HepG2 (cell line): ENCODE data around the gene AHSP. TPM values are rescaled to one million over a fixed set of nuclear protein-coding genes. Genes with fewer than 3 reads are reported as not detected.
A peak's percentile ranks its signal among the peaks of the same experiment; 100 is the strongest.

Source experiments
- AGO2 ChIP-seq: fragments of 200-400 bp; formaldehyde crosslinking; optimal IDR thresholded peaks from 2 replicates; pipeline ENCODE3; 2017; ENCODE audit warnings: mild to moderate bottlenecking, low read depth, low read length, moderate library complexity
- ASH2L ChIP-seq: fragments of 300-600, 200-600 bp; sonication (generic); IDR thresholded peaks from 2 replicates; pipeline ENCODE4 v1.7.0; 2017; ENCODE audit warnings: low read depth, mild to moderate bottlenecking, moderate library complexity, mixed read lengths, low read length; ENCODE audit not compliant: insufficient read length
- GATA4 ChIP-seq: sonication (generic); IDR thresholded peaks from 2 replicates; pipeline ENCODE4 v1.6.1; 2016; ENCODE audit warnings: antibody characterized with exemption, low read depth, borderline replicate concordance
- IRX3 ChIP-seq: sonication (generic); formaldehyde crosslinking; IDR thresholded peaks from 2 replicates; pipeline ENCODE4 v1.8.1; 2023; ENCODE audit warnings: mild to moderate bottlenecking, low read depth, missing genetic modification reagents, borderline replicate concordance
- NCOR1 ChIP-seq: fragments of 200-600 bp; sonication (generic); IDR thresholded peaks from 2 replicates; pipeline ENCODE4 v1.7.0; 2017; ENCODE audit warnings: antibody characterized with exemption, low read length, borderline replicate concordance
- NR1H2 ChIP-seq: sonication (generic); formaldehyde crosslinking; IDR thresholded peaks from 2 replicates; pipeline ENCODE4 v1.8.1; 2022; ENCODE audit warnings: low read depth, missing genetic modification reagents, borderline replicate concordance
- PITX1 ChIP-seq: sonication (generic); formaldehyde crosslinking; IDR thresholded peaks from 2 replicates; pipeline ENCODE4 v1.5.1; 2020; ENCODE audit warnings: mild to moderate bottlenecking, missing genetic modification reagents
- POLR2AphosphoS5 ChIP-seq: IDR thresholded peaks from 2 replicates; pipeline ENCODE4 v1.6.1; 2012; ENCODE audit warnings: low read depth, low read length
- SOX13 ChIP-seq, 3 experiments: fragments of 450-650 bp in 1 of 3; sonication (generic) in 1 of 3; formaldehyde crosslinking in 1 of 3; IDR thresholded peaks in 2 of 3; conservative IDR thresholded peaks in 1 of 3; 2 replicates each; pipeline versions ENCODE4 v1.5.0 to v1.6.1; 2016 to 2020; ENCODE audit warnings: antibody characterized with exemption in 1 of 3, mild to moderate bottlenecking in 1 of 3, missing compliant biosample characterization in 1 of 3, missing genetic modification reagents in 1 of 3, moderate library complexity in 1 of 3
- TCF7L2 ChIP-seq: IDR thresholded peaks from 2 replicates; pipeline ENCODE4 v1.6.1; 2011; ENCODE audit warnings: mild to moderate bottlenecking, low read depth, low read length, moderate library complexity
- XBP1 ChIP-seq: sonication (generic); formaldehyde crosslinking; IDR thresholded peaks from 2 replicates; pipeline ENCODE4 v1.5.0; 2020; ENCODE audit warnings: missing genetic modification reagents
- XRCC5 ChIP-seq: fragments of 200-400 bp; formaldehyde crosslinking; optimal IDR thresholded peaks from 2 replicates; pipeline ENCODE3; 2017; ENCODE audit warnings: mild to moderate bottlenecking, low read length
- ZBTB8A ChIP-seq: sonication (generic); formaldehyde crosslinking; IDR thresholded peaks from 2 replicates; pipeline ENCODE4 v1.4.0; 2020; ENCODE audit warnings: mild to moderate bottlenecking, low read depth, missing genetic modification reagents, borderline replicate concordance
- ZNF160 ChIP-seq: sonication (generic); formaldehyde crosslinking; IDR thresholded peaks from 2 replicates; pipeline ENCODE4 v1.8.0; 2022; ENCODE audit warnings: mild to moderate bottlenecking, inconsistent platforms, missing genetic modification reagents
- ZNF550 ChIP-seq: sonication (generic); formaldehyde crosslinking; IDR thresholded peaks from 2 replicates; pipeline ENCODE4 v1.4.0; 2020; ENCODE audit warnings: mild to moderate bottlenecking, missing genetic modification reagents, borderline replicate concordance
- ZNF747 ChIP-seq: sonication (generic); formaldehyde crosslinking; IDR thresholded peaks from 2 replicates; pipeline ENCODE4 v1.8.1; 2023; ENCODE audit warnings: missing genetic modification reagents, mild to moderate bottlenecking, borderline replicate concordance
- polyA plus RNA-seq, 8 experiments: library from polyadenylated mRNA; depleted of rRNA in 3 of 8; stranded (reverse) in 7 of 8; unstranded in 1 of 8; fragments of >200 nt; fragmentation: Illumina TruSeq in 4 of 8; extraction: Trizol in 4 of 8; gene quantifications; 2 replicates each; pipeline versions ENCODE4 v1.2.1 to v1.2.3, GENCODE V29; 2011 to 2016; ENCODE audit warnings: low read depth in 4 of 8, missing spikeins in 1 of 8, mixed read lengths in 1 of 8; ENCODE audit not compliant: insufficient read depth in 1 of 8
- total RNA-seq, 5 experiments: library from RNA; depleted of rRNA; stranded (reverse); fragments of >200 nt; fragmentation: Illumina TruSeq; extraction: Trizol; gene quantifications; 2 replicates each; pipeline ENCODE4 v1.2.3, GENCODE V29; 2016; ENCODE audit warnings: low read depth in 1 of 5
- TF ChIP-seq, protein P1 (sequence below): IDR thresholded peaks from 2 replicates; pipeline ENCODE4 v1.6.1; 2016; ENCODE audit warnings: mild to moderate bottlenecking
- TF ChIP-seq, protein P2 (sequence below): sonication (generic); formaldehyde crosslinking; IDR thresholded peaks from 2 replicates; pipeline ENCODE4 v1.4.0; 2020; ENCODE audit warnings: missing genetic modification reagents
- TF ChIP-seq, protein P3 (sequence below): sonication (generic); formaldehyde crosslinking; IDR thresholded peaks from 2 replicates; pipeline ENCODE4 v1.4.0; 2020; ENCODE audit warnings: missing genetic modification reagents
- TF ChIP-seq, protein P4 (sequence below): sonication (generic); formaldehyde crosslinking; IDR thresholded peaks from 2 replicates; pipeline ENCODE4 v1.5.0; 2020; ENCODE audit warnings: missing genetic modification reagents
- TF ChIP-seq, protein P5 (sequence below): sonication (generic); formaldehyde crosslinking; conservative IDR thresholded peaks from 2 replicates; pipeline ENCODE4 v1.8.0; 2022; ENCODE audit warnings: mild to moderate bottlenecking, moderate library complexity, missing genetic modification reagents

Gene AHSP
- total and polyA plus RNA-seq, 2 of the 13 experiments (the other 11 are each of a cell fraction or from before 2014, with no cell fraction given), result not detected

DNA sequence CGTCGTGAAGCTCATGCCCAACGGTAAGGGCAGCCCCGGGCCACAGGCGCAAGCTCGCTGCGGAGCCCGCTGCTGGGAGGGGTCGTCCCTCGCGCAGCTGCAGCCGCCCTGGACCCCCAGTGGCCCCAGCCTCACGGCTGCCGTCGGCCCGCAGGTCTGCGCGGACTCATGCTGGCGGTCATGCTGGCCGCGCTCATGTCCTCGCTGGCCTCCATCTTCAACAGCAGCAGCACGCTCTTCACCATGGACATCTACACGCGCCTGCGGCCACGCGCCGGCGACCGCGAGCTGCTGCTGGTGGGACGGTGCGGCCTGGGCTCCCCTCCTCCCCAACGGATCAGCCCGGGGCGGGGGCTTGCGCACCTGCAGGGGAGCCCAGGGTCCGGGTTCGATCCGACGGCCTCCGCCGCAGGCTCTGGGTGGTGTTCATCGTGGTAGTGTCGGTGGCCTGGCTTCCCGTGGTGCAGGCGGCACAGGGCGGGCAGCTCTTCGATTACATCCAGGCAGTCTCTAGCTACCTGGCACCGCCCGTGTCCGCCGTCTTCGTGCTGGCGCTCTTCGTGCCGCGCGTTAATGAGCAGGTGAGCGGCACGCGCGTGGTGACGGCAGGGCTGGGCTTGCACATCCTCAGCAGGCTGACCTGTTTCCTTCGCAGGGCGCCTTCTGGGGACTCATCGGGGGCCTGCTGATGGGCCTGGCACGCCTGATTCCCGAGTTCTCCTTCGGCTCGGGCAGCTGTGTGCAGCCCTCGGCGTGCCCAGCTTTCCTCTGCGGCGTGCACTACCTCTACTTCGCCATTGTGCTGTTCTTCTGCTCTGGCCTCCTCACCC, 39.0 kb upstream of the AHSP start (continued):
- no peak for TF ChIP-seq XRCC5
- no peak for TF ChIP-seq ASH2L
- no peak for TF ChIP-seq ZNF160 (CRISPR knock-in tag)
- no peak for TF ChIP-seq XBP1 (CRISPR knock-in tag)
- no peak for TF ChIP-seq SOX13 (IDR thresholded peaks at IDR 0.05)
- TF ChIP-seq SOX13 (CRISPR knock-in tag; conservative IDR thresholded peaks at IDR 0.05 in 1 of 2, IDR thresholded peaks at IDR 0.05 in 1 of 2), result no peak
- TF ChIP-seq, protein P1, sequence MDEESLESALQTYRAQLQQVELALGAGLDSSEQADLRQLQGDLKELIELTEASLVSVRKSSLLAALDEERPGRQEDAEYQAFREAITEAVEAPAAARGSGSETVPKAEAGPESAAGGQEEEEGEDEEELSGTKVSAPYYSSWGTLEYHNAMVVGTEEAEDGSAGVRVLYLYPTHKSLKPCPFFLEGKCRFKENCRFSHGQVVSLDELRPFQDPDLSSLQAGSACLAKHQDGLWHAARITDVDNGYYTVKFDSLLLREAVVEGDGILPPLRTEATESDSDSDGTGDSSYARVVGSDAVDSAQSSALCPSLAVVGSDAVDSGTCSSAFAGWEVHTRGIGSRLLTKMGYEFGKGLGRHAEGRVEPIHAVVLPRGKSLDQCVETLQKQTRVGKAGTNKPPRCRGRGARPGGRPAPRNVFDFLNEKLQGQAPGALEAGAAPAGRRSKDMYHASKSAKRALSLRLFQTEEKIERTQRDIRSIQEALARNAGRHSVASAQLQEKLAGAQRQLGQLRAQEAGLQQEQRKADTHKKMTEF, result no peak
- TF ChIP-seq, protein P2, sequence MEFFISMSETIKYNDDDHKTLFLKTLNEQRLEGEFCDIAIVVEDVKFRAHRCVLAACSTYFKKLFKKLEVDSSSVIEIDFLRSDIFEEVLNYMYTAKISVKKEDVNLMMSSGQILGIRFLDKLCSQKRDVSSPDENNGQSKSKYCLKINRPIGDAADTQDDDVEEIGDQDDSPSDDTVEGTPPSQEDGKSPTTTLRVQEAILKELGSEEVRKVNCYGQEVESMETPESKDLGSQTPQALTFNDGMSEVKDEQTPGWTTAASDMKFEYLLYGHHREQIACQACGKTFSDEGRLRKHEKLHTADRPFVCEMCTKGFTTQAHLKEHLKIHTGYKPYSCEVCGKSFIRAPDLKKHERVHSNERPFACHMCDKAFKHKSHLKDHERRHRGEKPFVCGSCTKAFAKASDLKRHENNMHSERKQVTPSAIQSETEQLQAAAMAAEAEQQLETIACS, result no peak
- TF ChIP-seq POLR2AphosphoS5, result peak; percentile 6; the same call in 1 of the 2 replicates
- peak; percentile 96 for TF ChIP-seq AGO2
- TF ChIP-seq ZNF747 (CRISPR knock-in tag), result no peak
- no peak for TF ChIP-seq PITX1
- no peak for TF ChIP-seq NR1H2 (CRISPR knock-in tag)
- TF ChIP-seq, protein P3, sequence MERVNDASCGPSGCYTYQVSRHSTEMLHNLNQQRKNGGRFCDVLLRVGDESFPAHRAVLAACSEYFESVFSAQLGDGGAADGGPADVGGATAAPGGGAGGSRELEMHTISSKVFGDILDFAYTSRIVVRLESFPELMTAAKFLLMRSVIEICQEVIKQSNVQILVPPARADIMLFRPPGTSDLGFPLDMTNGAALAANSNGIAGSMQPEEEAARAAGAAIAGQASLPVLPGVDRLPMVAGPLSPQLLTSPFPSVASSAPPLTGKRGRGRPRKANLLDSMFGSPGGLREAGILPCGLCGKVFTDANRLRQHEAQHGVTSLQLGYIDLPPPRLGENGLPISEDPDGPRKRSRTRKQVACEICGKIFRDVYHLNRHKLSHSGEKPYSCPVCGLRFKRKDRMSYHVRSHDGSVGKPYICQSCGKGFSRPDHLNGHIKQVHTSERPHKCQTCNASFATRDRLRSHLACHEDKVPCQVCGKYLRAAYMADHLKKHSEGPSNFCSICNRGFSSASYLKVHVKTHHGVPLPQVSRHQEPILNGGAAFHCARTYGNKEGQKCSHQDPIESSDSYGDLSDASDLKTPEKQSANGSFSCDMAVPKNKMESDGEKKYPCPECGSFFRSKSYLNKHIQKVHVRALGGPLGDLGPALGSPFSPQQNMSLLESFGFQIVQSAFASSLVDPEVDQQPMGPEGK (CRISPR knock-in tag), result no peak
- TF ChIP-seq, protein P4, sequence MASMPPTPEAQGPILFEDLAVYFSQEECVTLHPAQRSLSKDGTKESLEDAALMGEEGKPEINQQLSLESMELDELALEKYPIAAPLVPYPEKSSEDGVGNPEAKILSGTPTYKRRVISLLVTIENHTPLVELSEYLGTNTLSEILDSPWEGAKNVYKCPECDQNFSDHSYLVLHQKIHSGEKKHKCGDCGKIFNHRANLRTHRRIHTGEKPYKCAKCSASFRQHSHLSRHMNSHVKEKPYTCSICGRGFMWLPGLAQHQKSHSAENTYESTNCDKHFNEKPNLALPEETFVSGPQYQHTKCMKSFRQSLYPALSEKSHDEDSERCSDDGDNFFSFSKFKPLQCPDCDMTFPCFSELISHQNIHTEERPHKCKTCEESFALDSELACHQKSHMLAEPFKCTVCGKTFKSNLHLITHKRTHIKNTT (CRISPR knock-in tag), result no peak
- TF ChIP-seq TCF7L2, result no peak
- no peak for TF ChIP-seq IRX3 (CRISPR knock-in tag)
- TF ChIP-seq ZBTB8A (CRISPR knock-in tag), result no peak
- TF ChIP-seq GATA4, result no peak
- TF ChIP-seq, protein P5, sequence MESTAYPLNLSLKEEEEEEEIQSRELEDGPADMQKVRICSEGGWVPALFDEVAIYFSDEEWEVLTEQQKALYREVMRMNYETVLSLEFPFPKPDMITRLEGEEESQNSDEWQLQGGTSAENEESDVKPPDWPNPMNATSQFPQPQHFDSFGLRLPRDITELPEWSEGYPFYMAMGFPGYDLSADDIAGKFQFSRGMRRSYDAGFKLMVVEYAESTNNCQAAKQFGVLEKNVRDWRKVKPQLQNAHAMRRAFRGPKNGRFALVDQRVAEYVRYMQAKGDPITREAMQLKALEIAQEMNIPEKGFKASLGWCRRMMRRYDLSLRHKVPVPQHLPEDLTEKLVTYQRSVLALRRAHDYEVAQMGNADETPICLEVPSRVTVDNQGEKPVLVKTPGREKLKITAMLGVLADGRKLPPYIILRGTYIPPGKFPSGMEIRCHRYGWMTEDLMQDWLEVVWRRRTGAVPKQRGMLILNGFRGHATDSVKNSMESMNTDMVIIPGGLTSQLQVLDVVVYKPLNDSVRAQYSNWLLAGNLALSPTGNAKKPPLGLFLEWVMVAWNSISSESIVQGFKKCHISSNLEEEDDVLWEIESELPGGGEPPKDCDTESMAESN, result no peak
- no peak for TF ChIP-seq ZNF550 (CRISPR knock-in tag)
- TF ChIP-seq NCOR1, result no peak
